IMR-90 (cell line): ENCODE data around the gene MMP14. TPM values are rescaled to one million over a fixed set of nuclear protein-coding genes. Genes with fewer than 3 reads are reported as not detected.

Experiments
- ATAC-seq: fragments of 200-7000 bp; cut with Tn5 transposase; 2 replicates; pipeline ENCODE4 v1.9.1; 2020; ENCODE audit warnings: low read depth, mild to moderate bottlenecking, moderate library complexity
- BruUV-seq: library from RNA; stranded (reverse); fragments of 400-500 nt; replicated peaks from 2 replicates; lab custom pipeline; 2021; lab: Mats Ljungman, UMichigan
- CTCF ChIA-PET: fragments of 300-600 bp; formaldehyde crosslinking; extraction: SDS; loops from one replicate; lab custom pipeline; 2021; ENCODE audit warnings: antibody characterized with exemption; lab: Yijun Ruan, JAX
- POLR2A ChIA-PET: fragments of 300-600 bp; sonication (Branson Sonifier 250); formaldehyde crosslinking; loops from one replicate; lab custom pipeline; 2022; ENCODE audit warnings: antibody characterized with exemption; ENCODE audit not compliant: unreplicated experiment; lab: Charles Lee
- DNase-seq: peaks from one replicate; pipeline ENCODE4 v3.0.0; 2013
- H2AFZ ChIP-seq: replicated peaks from 2 replicates; pipeline ENCODE3; 2013; ENCODE audit warnings: low read length, mild to moderate bottlenecking; ENCODE audit not compliant: poor library complexity
- H2AK5ac ChIP-seq: 2 replicates; pipeline ENCODE4 v1.6.1; 2013; ENCODE audit warnings: low read depth, low read length, inconsistent platforms
- H2AK9ac ChIP-seq: replicated peaks from 2 replicates; pipeline ENCODE3; 2013; ENCODE audit warnings: mild to moderate bottlenecking, low read depth, low read length, moderate library complexity; ENCODE audit not compliant: poor library complexity
- H2BK120ac ChIP-seq: 2 replicates; pipeline ENCODE4 v1.6.1; 2013; ENCODE audit warnings: low read depth, low read length, inconsistent platforms
- H2BK15ac ChIP-seq: 3 replicates; pipeline ENCODE4 v1.6.1; 2013; ENCODE audit warnings: low read depth, low read length, inconsistent platforms
- H2BK20ac ChIP-seq: 2 replicates; pipeline ENCODE4 v1.6.1; 2013; ENCODE audit warnings: low read depth, mild to moderate bottlenecking, inconsistent platforms, low read length, moderate library complexity
- H2BK5ac ChIP-seq: 2 replicates; pipeline ENCODE4 v1.6.1; 2013; ENCODE audit warnings: mild to moderate bottlenecking, low read depth, low read length, inconsistent platforms; ENCODE audit not compliant: poor library complexity, severe bottlenecking
- H3K14ac ChIP-seq: replicated peaks from 2 replicates; pipeline ENCODE4 v1.6.1; 2013; ENCODE audit warnings: low read depth, low read length, inconsistent platforms
- H3K18ac ChIP-seq: 2 replicates; pipeline ENCODE4 v1.6.1; 2013; ENCODE audit warnings: low read depth, low read length, control low read depth
- H3K23ac ChIP-seq: 2 replicates; pipeline ENCODE4 v1.6.1; 2013; ENCODE audit warnings: low read depth, low read length, inconsistent platforms
- H3K27ac ChIP-seq: 2 replicates; pipeline ENCODE4 v1.5.1; 2013; ENCODE audit warnings: mild to moderate bottlenecking, control low read depth, low read length; ENCODE audit not compliant: insufficient read depth
- H3K27me3 ChIP-seq: 2 replicates; pipeline ENCODE4 v1.6.1; 2013; ENCODE audit warnings: low read length; ENCODE audit not compliant: control insufficient read depth, insufficient read depth
- H3K36me3 ChIP-seq: 2 replicates; pipeline ENCODE4 v1.6.1; 2013; ENCODE audit warnings: low read length, mixed read lengths; ENCODE audit not compliant: control insufficient read depth, insufficient read depth
- H3K4ac ChIP-seq: 2 replicates; pipeline ENCODE4 v1.6.1; 2013; ENCODE audit warnings: low read depth, low read length, inconsistent platforms
- H3K4me1 ChIP-seq: 2 replicates; pipeline ENCODE4 v1.6.1; 2013; ENCODE audit warnings: low read length, mixed read lengths; ENCODE audit not compliant: control insufficient read depth, insufficient read depth
- H3K4me2 ChIP-seq: 2 replicates; pipeline ENCODE4 v1.6.1; 2013; ENCODE audit warnings: low read depth, mild to moderate bottlenecking, control low read depth, low read length, moderate library complexity
- H3K4me3 ChIP-seq: 2 replicates; pipeline ENCODE4 v1.5.1; 2013; ENCODE audit warnings: low read depth, mild to moderate bottlenecking, control low read depth, low read length, moderate library complexity; ENCODE audit not compliant: insufficient read depth
- H3K56ac ChIP-seq: 2 replicates; pipeline ENCODE4 v1.6.1; 2013; ENCODE audit warnings: low read length, inconsistent platforms; ENCODE audit not compliant: insufficient read depth; ENCODE audit errors: extremely low read depth
- H3K79me1 ChIP-seq, 2 experiments: 2 replicates each; pipeline ENCODE4 v1.6.1; 2013; ENCODE audit warnings: low read length in 2 of 2, inconsistent platforms in 1 of 2, low read depth in 1 of 2
- H3K9ac ChIP-seq: 2 replicates; pipeline ENCODE4 v1.6.1; 2013; ENCODE audit warnings: low read depth, low read length, control low read depth
- H3K9me1 ChIP-seq: 2 replicates; pipeline ENCODE4 v1.6.1; 2013; ENCODE audit warnings: low read length, inconsistent platforms; ENCODE audit not compliant: insufficient read depth
- H3K9me3 ChIP-seq: 2 replicates; pipeline ENCODE4 v1.6.1; 2013; ENCODE audit warnings: low read length; ENCODE audit not compliant: control insufficient read depth, insufficient read depth
- H4K20me1 ChIP-seq: 2 replicates; pipeline ENCODE4 v1.6.1; 2013; ENCODE audit warnings: low read length, inconsistent platforms; ENCODE audit not compliant: insufficient read depth
- H4K5ac ChIP-seq: 2 replicates; pipeline ENCODE4 v1.6.1; 2013; ENCODE audit warnings: mild to moderate bottlenecking, low read depth, low read length, control low read depth
- H4K8ac ChIP-seq, 2 experiments: 2 replicates each; pipeline ENCODE4 v1.6.1; 2013; ENCODE audit warnings: low read depth in 2 of 2, low read length in 2 of 2, control low read depth in 1 of 2, inconsistent platforms in 1 of 2
- H4K91ac ChIP-seq: 2 replicates; pipeline ENCODE4 v1.6.1; 2013; ENCODE audit warnings: low read depth, low read length, inconsistent platforms; ENCODE audit not compliant: insufficient read depth
- CHD1 ChIP-seq: IDR thresholded peaks from 2 replicates; pipeline ENCODE4 v1.6.1; 2012; ENCODE audit warnings: low read depth, low read length, improper control_type of control experiment
- FOS ChIP-seq: fragments of 150-350 bp; IDR thresholded peaks from 2 replicates; pipeline ENCODE4 v1.6.1; 2016; ENCODE audit warnings: low read depth, low read length
- MAZ ChIP-seq: IDR thresholded peaks from 2 replicates; pipeline ENCODE4 v1.6.1; 2012; ENCODE audit warnings: low read depth, mild to moderate bottlenecking, low read length, improper control_type of control experiment, moderate library complexity, borderline replicate concordance
- MXI1 ChIP-seq: IDR thresholded peaks from 2 replicates; pipeline ENCODE4 v1.6.1; 2012; ENCODE audit warnings: low read depth, mild to moderate bottlenecking, low read length, moderate library complexity, borderline replicate concordance
- RAD21 ChIP-seq: IDR thresholded peaks from 2 replicates; pipeline ENCODE4 v1.6.1; 2012; ENCODE audit warnings: low read length, improper control_type of control experiment
- RFX5 ChIP-seq: IDR thresholded peaks from 2 replicates; pipeline ENCODE4 v1.8.0; 2012; ENCODE audit warnings: low read depth, mild to moderate bottlenecking, low read length, moderate library complexity
- WGBS, 2 experiments: methylation state at CpG; one replicate each; pipeline versions ENCODE4 v1.1.5 to v1.1.7; 2013; ENCODE audit warnings: missing lambda C conversion rate in 2 of 2; ENCODE audit not compliant: insufficient read length in 1 of 2; ENCODE audit errors: extremely low coverage in 2 of 2; 5-methylcytosine and 5-hydroxymethylcytosine counted together
- dilution Hi-C: fragments of 300-500 bp; cut with HindIII; formaldehyde crosslinking; loops from one replicate; pipeline ENCODE4 v1.14.3; 2018; ENCODE audit warnings: low sequenced_read_pairs; ENCODE audit not compliant: unreplicated experiment
- in situ Hi-C: fragments of 300-500 bp; cut with MboI; formaldehyde crosslinking; loops from 3 replicates; pipeline ENCODE4 v1.14.3; 2019; ENCODE audit warnings: low sequenced_read_pairs, inconsistent platforms, mixed read lengths
- intact Hi-C: fragments of 100-400 bp; cut with micrococcal nuclease; formaldehyde crosslinking; loops from 2 replicates; pipeline ENCODE4 v1.10.0; 2022
- polyA plus RNA-seq, 3 experiments: library from polyadenylated mRNA; depleted of rRNA; stranded (reverse); fragments of >200 nt; gene quantifications; 2 replicates each; pipeline ENCODE4 v1.2.3, GENCODE V29; 2012; ENCODE audit warnings: low replicate concordance in 1 of 3
- total RNA-seq: library from RNA; depleted of rRNA; stranded (reverse); fragments of >200 nt; gene quantifications from 2 replicates; pipeline ENCODE4 v1.2.3, GENCODE V29; 2012

Gene MMP14
- total and polyA plus RNA-seq, 2 of the 4 experiments (the other 2 are of a cell fraction): 156 to 315 TPM

DNA sequence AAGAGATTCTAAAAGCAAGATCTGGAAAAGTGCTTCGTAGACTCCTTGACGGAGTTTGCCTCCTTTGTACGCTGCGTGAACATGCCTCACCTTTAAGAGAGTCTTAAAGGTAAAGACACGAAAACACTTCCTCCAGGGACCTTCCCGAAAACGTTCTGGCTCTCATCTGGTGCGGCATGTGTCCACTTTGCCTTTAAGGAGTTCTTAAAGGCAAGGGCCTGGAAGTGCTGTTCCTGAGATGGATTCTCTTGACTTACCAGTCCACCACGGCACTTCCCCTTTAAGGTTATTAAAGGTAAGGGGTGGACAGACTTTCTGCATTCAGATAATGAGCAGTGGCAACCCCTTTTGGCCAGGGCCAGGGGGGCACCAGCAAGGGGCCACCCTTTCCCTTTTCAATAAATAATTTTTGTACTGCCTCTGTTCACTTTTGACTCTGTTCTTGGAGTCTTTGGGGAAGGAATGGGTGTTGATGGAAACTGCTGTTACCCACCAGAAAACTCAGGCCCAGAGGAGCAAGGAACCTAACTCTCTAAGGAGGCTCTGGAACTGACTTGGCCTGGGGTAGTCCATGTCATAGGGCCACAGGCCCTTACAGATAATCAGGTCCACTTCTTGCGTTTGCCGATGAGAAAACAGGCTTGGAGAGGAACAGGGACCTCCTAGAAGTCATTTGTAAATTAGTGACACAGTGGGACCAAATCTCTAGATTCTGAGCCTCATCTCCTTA lies 51.0 kb downstream of the MMP14 start:
- dilution Hi-C loops (no loop called here), intact Hi-C loops (loop anchor here (2.0 kb wide), 1 partner anchor 15 kb away; no protein-coding TSS in a partner anchor), in situ Hi-C loops (no loop called here)
- Histone ChIP-seq H3K4me3 (peak overlapping the region; percentile 47), H2BK5ac (peak overlapping the region; percentile 18), H4K91ac (peak overlapping the region; percentile 77), H3K18ac (peak overlapping the region; percentile 20), H3K9me1 (peaks cover 11% of the 10 kb centered on the region; the same call in 1 of the 2 replicates), H3K23ac (peak overlapping the region; percentile 73), H4K8ac (peak overlapping the region; percentile 27 to 87), H2BK120ac (peak overlapping the region; percentile 49; the same call in 1 of the 2 replicates), H3K4me2 (peak overlapping the region; percentile 76), H3K27me3 (no peaks in the 10 kb centered on the region), H4K5ac (peak overlapping the region; percentile 66), H3K9ac (peak overlapping the region; percentile 41), H3K27ac (peak overlapping the region; percentile 6; the same call in 1 of the 2 replicates), H3K36me3 (no peaks in the 10 kb centered on the region), H2BK20ac (peak overlapping the region; percentile 11; the same call in 1 of the 2 replicates), H4K20me1 (no peaks in the 10 kb centered on the region), H3K79me1 (peaks cover 7 to 17% of the 10 kb centered on the region in 2 experiments; a peak in 3 of 4 replicates), H3K4ac (peak overlapping the region; percentile 76), H2AFZ (peak overlapping the region; percentile 98), H2AK9ac (peak overlapping the region; percentile 73), H3K4me1 (peaks cover 5% of the 10 kb centered on the region; the same call in 1 of the 2 replicates), H3K56ac (peak overlapping the region; percentile 78; the same call in 1 of the 2 replicates), H3K9me3 (no peaks in the 10 kb centered on the region), H3K14ac (peak overlapping the region; percentile 95), H2BK15ac (no peak overlapping the region; the same call in 2 of the 3 replicates), H2AK5ac (peak overlapping the region; percentile 64; the same call in 1 of the 2 replicates)
- ChIA-PET POLR2A (no interaction called here), CTCF (no interaction called here)
- WGBS, 2 experiments: 32% methylated on average over 5 of the region's 11 CpGs; no CpG with 5 or more reads in 1 of the 2 experiments
- TF ChIP-seq FOS: no peak
- TF ChIP-seq RAD21: no peak
- no peak for TF ChIP-seq RFX5
- no peak for TF ChIP-seq MXI1
- no peak for TF ChIP-seq CHD1
- TF ChIP-seq MAZ: no peak
- peak; percentile 66 for ATAC-seq
- BruUV-seq: no TSS peak
- peak; percentile 75 for DNase-seq
